Thoracic aorta (tissue), 2 donors: ENCODE data around the gene TEX19. TPM values are rescaled to one million over a fixed set of nuclear protein-coding genes. Genes with fewer than 3 reads are reported as not detected.
A peak's percentile ranks its signal among the peaks of the same experiment; 100 is the strongest.

Experiments
- ATAC-seq: fragments of 150-250 bp; one replicate; pipeline ENCODE4 v1.8.0; 2017; ENCODE audit warnings: low read depth; ENCODE audit not compliant: insufficient number of reproducible peaks, low FRiP score
- DNase-seq: peaks from one replicate; pipeline ENCODE4 v3.0.0-alpha.2; 2020; ENCODE audit warnings: low spot score
- H3K27ac ChIP-seq, 2 donors: fragments of 200-600 bp; sonication (generic); 1 replicate in 1 of 2; 2 replicates in 1 of 2; pipeline ENCODE4 v1.5.1; 2016; ENCODE audit warnings: mild to moderate bottlenecking in 2 of 2, moderate library complexity in 2 of 2
- H3K27me3 ChIP-seq: fragments of 200-600 bp; sonication (generic); replicated peaks from 2 replicates; pipeline ENCODE4 v1.6.0; 2016; ENCODE audit warnings: mild to moderate bottlenecking; ENCODE audit not compliant: insufficient read depth
- H3K36me3 ChIP-seq: fragments of 200-600 bp; sonication (generic); one replicate; pipeline ENCODE4 v1.5.1; 2016
- H3K4me1 ChIP-seq, 2 donors: fragments of 200-600 bp; sonication (generic); 1 replicate in 1 of 2; 2 replicates in 1 of 2; pipeline versions ENCODE4 v1.5.1 to v1.6.0; 2016; ENCODE audit warnings: low read depth in 2 of 2, mild to moderate bottlenecking in 1 of 2; ENCODE audit not compliant: control insufficient read depth in 1 of 2
- H3K4me3 ChIP-seq: fragments of 200-600 bp; sonication (generic); 2 replicates; pipeline ENCODE4 v1.5.1; 2016; ENCODE audit warnings: mild to moderate bottlenecking
- H3K9me3 ChIP-seq: fragments of 200-600 bp; sonication (generic); 2 replicates; pipeline ENCODE4 v1.5.1; 2016
- CTCF ChIP-seq: fragments of 200-600 bp; sonication (generic); IDR thresholded peaks from one replicate; pipeline ENCODE4 v1.5.1; 2019; ENCODE audit warnings: antibody characterized with exemption
- total RNA-seq, 2 donors: library from RNA; depleted of rRNA; stranded (reverse); fragments of >200 nt; gene quantifications; one replicate each; pipeline versions ENCODE4 v1.1.0 to v1.2.3, GENCODE V29; 2016

TEX19 gene
- total RNA-seq, 2 donors from 2014 or later: not detected

GRCh38 chr17:82330322-82331239, 28.5 kb upstream of the TEX19 start:
- Histone ChIP-seq H3K4me1 (peaks cover 21 to 38% of the 10 kb centered on the region in 2 donors), H3K4me3 (no peak overlapping the region), H3K9me3 (no peaks in the 10 kb centered on the region), H3K27ac (no peak overlapping the region), H3K36me3 (no peaks in the 10 kb centered on the region), H3K27me3 (no peaks in the 10 kb centered on the region)
- DNase-seq: no peak
- TF ChIP-seq CTCF: no peak
- ATAC-seq: no peak

- Histone ChIP-seq H3K9me3 (no peaks in the 10 kb centered on the region), H3K36me3 (no peaks in the 10 kb centered on the region), H3K27ac (no peak overlapping the region), H3K4me3 (no peak overlapping the region), H3K4me1 (peaks cover 24 to 38% of the 10 kb centered on the region in 2 donors), H3K27me3 (no peaks in the 10 kb centered on the region)
- TF ChIP-seq CTCF: no peak
- ATAC-seq (no peak), DNase-seq (no peak)
These were observed 27.6 kb upstream of the TEX19 start for GRCh38 chr17:82331345-82331939.

- no peak overlapping the region for H3K27ac ChIP-seq
These were observed 26.3 kb upstream of the TEX19 start for GRCh38 chr17:82332669-82333278.

GRCh38 chr17:82333279-82334171, 25.5 kb upstream of the TEX19 start, which contains the start of gene SECTM1:
Gene SECTM1, minus strand, starts transcription at chr17:82333766. Its CDS starts 6,526 bp downstream, at chr17:82327240.
- H3K27me3 ChIP-seq: no peaks in the 10 kb centered on the region
- no peaks in the 10 kb centered on the region for H3K9me3 ChIP-seq
- ATAC-seq (no peak), DNase-seq (no peak)
- H3K4me1 ChIP-seq: peaks cover 24 to 40% of the 10 kb centered on the region in 2 donors
- no peaks in the 10 kb centered on the region for H3K36me3 ChIP-seq
- peak within 1 kb of the TSS; percentile 83 for H3K4me3 ChIP-seq
- no peak within 1 kb of the TSS for H3K27ac ChIP-seq
- TF ChIP-seq CTCF: no peak

More at GRCh38 chr17:82332669-82333278, 26.3 kb upstream of the TEX19 start:
- H3K36me3 ChIP-seq: no peaks in the 10 kb centered on the region
- peaks cover 24 to 38% of the 10 kb centered on the region in 2 donors for H3K4me1 ChIP-seq
- ATAC-seq: no peak
- H3K4me3 ChIP-seq: peak overlapping the region; percentile 83
- no peak for TF ChIP-seq CTCF
- no peaks in the 10 kb centered on the region for H3K9me3 ChIP-seq
- DNase-seq: no peak
- no peaks in the 10 kb centered on the region for H3K27me3 ChIP-seq
